ENCODE data around the gene CD3G.
A peak's percentile ranks its signal among the peaks of the same experiment; 100 is the strongest.

Gene CD3G

GRCh38 chr11:118328745-118329144 lies 15.4 kb upstream of the CD3G start:
- DNase-seq, result no peak

GRCh38 chr11:118334745-118335144 lies 9.4 kb upstream of the CD3G start:
- DNase-seq, result no peak

GRCh38 chr11:118338637-118339061 lies 5.5 kb upstream of the CD3G start:
- DNase-seq, result peak; percentile 89

- no peak for DNase-seq
These were observed 4.7 kb upstream of the CD3G start for GRCh38 chr11:118339281-118339961.

GRCh38 chr11:118340449-118340848 lies 3.7 kb upstream of the CD3G start:
- DNase-seq, result no peak

- no peak for DNase-seq
These were observed 2.9 kb upstream of the CD3G start for GRCh38 chr11:118341261-118341660.

GRCh38 chr11:118341815-118342489 lies 2.2 kb upstream of the CD3G start:
- no peak for DNase-seq

- peak; percentile 70 for DNase-seq
These were observed 1.5 kb upstream of the CD3G start, which contains the start of gene CD3D for GRCh38 chr11:118342503-118343161. Gene CD3D, minus strand, starts transcription at chr11:118342705. Its CDS starts 98 bp downstream, at chr11:118342607.

GRCh38 chr11:118343248-118343647 lies 896 bp upstream of the CD3G start:
- no peak for DNase-seq

- no peak for DNase-seq
These were observed 5.3 kb downstream of the CD3G start for GRCh38 chr11:118349475-118349874.

GRCh38 chr11:118353084-118353710 lies 9.1 kb downstream of the CD3G start:
- no peak for DNase-seq

GRCh38 chr11:118358071-118358470 lies 13.9 kb downstream of the CD3G start:
- DNase-seq, result no peak

- DNase-seq, result peak; percentile 96
These were observed 15.3 kb downstream of the CD3G start, which contains the start of gene UBE4A for GRCh38 chr11:118359295-118359958. Gene UBE4A, plus strand, starts transcription at chr11:118359600. Its CDS starts 5,481 bp downstream, at chr11:118365081.

- no peak for DNase-seq
These were observed 20.9 kb downstream of the CD3G start for GRCh38 chr11:118364956-118365615.

GRCh38 chr11:118366287-118366686 lies 22.1 kb downstream of the CD3G start:
- no peak for DNase-seq

GRCh38 chr11:118370774-118371173 lies 26.6 kb downstream of the CD3G start:
- no peak for DNase-seq

GRCh38 chr11:118373263-118373662 lies 29.1 kb downstream of the CD3G start:
- no peak for DNase-seq

- no peak for DNase-seq
These were observed 29.7 kb downstream of the CD3G start for GRCh38 chr11:118373871-118374270.

- DNase-seq, result no peak
These were observed 30.6 kb downstream of the CD3G start for GRCh38 chr11:118374729-118375128.

GRCh38 chr11:118375978-118376377 lies 31.8 kb downstream of the CD3G start:
- DNase-seq, result no peak

GRCh38 chr11:118379497-118379896 lies 35.4 kb downstream of the CD3G start:
- no peak for DNase-seq

GRCh38 chr11:118380571-118380970 lies 36.4 kb downstream of the CD3G start:
- DNase-seq, result no peak

All from effector CD4-positive, alpha-beta T cell (primary cell).